ENCODE data around the gene CDK2AP2. TPM values are rescaled to one million over a fixed set of nuclear protein-coding genes. Genes with fewer than 3 reads are reported as not detected.
A peak's percentile ranks its signal among the peaks of the same experiment; 100 is the strongest.
"Not testable (repeated sequence)": the region's sequence is repeated elsewhere in the genome, so short reads cannot be mapped to it uniquely, and the experiment has no call there.

Gene CDK2AP2
- 10 to 100 TPM; 16.7 to 44.6 (median 30.9) TPM for total RNA-seq

- Histone ChIP-seq H3K27ac (peak within 1 kb of the TSS; percentile 95), H3K36me3 (no peaks in the 10 kb centered on the region), H3K27me3 (no peaks in the 10 kb centered on the region), H3K4me1 (peaks cover 53% of the 10 kb centered on the region), H3K4me3 (peak within 1 kb of the TSS; percentile 80), H3K9me3 (no peaks in the 10 kb centered on the region)
- TF ChIP-seq POLR2AphosphoS5 (IDR thresholded peaks at IDR 0.05) (peak in 2 of 3 donors; percentile 55 to 68), CTCF (IDR thresholded peaks at IDR 0.05) (no peak)
- peak; percentile 99 for DNase-seq (ENCODE audit: low spot score in 2 of 2)
- 0% methylated on average over 42 of the region's 57 CpGs for WGBS
Observed at GRCh38 chr11:67507864-67508485, at the start of gene CDK2AP2. CDK2AP2 (minus strand) TSS chr11:67508162; CDS start chr11:67508082, 80 bp downstream.

GRCh38 chr11:67556244-67556643 is 48.3 kb upstream of the CDK2AP2 start:
- peaks cover 5% of the 10 kb centered on the region for H3K27me3 ChIP-seq

GRCh38 chr11:67551697-67552096 is 43.7 kb upstream of the CDK2AP2 start:
- H3K36me3 ChIP-seq; H3K9me3 ChIP-seq; H3K4me1 ChIP-seq; DNase-seq (ENCODE audit: low spot score in 2 of 2); H3K4me3 ChIP-seq; H3K27me3 ChIP-seq; H3K27ac ChIP-seq: not testable (repeated sequence)

More at GRCh38 chr11:67556244-67556643, 48.3 kb upstream of the CDK2AP2 start:
- H3K4me3 ChIP-seq = no peak overlapping the region
- no peaks in the 10 kb centered on the region for H3K9me3 ChIP-seq
- WGBS = 81% methylated on average over 3 of the region's 3 CpGs
- TF ChIP-seq CTCF (IDR thresholded peaks at IDR 0.05) (no peak), EP300 (IDR thresholded peaks at IDR 0.05) (no peak), POLR2AphosphoS5 (IDR thresholded peaks at IDR 0.05) (no peak), POLR2A (IDR thresholded peaks at IDR 0.05) (no peak)
- DNase-seq (ENCODE audit: low spot score in 2 of 2) = no peak
- peaks cover 4% of the 10 kb centered on the region for H3K4me1 ChIP-seq
- no peak overlapping the region for H3K27ac ChIP-seq
- no peaks in the 10 kb centered on the region for H3K36me3 ChIP-seq

- no peak overlapping the region for H3K4me3 ChIP-seq
- no peak for TF ChIP-seq EP300 (IDR thresholded peaks at IDR 0.05)
- no peak for TF ChIP-seq POLR2AphosphoS5 (IDR thresholded peaks at IDR 0.05)
- no peak for TF ChIP-seq POLR2A (IDR thresholded peaks at IDR 0.05)
- TF ChIP-seq CTCF (IDR thresholded peaks at IDR 0.05) = no peak
- no peak for DNase-seq (ENCODE audit: low spot score in 2 of 2)
- H3K27ac ChIP-seq = no peak overlapping the region
- no peaks in the 10 kb centered on the region for H3K27me3 ChIP-seq
- H3K9me3 ChIP-seq = no peaks in the 10 kb centered on the region
- H3K4me1 ChIP-seq = no peaks in the 10 kb centered on the region
- no peaks in the 10 kb centered on the region for H3K36me3 ChIP-seq
Observed at GRCh38 chr11:67551127-67551526, 43.2 kb upstream of the CDK2AP2 start.

GRCh38 chr11:67548555-67549110 is 40.7 kb upstream of the CDK2AP2 start:
- no peaks in the 10 kb centered on the region for H3K27me3 ChIP-seq
- H3K9me3 ChIP-seq = no peaks in the 10 kb centered on the region
- TF ChIP-seq POLR2AphosphoS5 (IDR thresholded peaks at IDR 0.05) (no peak), CTCF (IDR thresholded peaks at IDR 0.05) (no peak), POLR2A (IDR thresholded peaks at IDR 0.05) (no peak), EP300 (IDR thresholded peaks at IDR 0.05) (no peak)
- no peak overlapping the region for H3K4me3 ChIP-seq
- 87% methylated on average over 9 of the region's 9 CpGs for WGBS
- H3K4me1 ChIP-seq = peaks cover 5% of the 10 kb centered on the region
- H3K36me3 ChIP-seq = no peaks in the 10 kb centered on the region
- H3K27ac ChIP-seq = no peak overlapping the region
- no peak for DNase-seq (ENCODE audit: low spot score in 2 of 2)

GRCh38 chr11:67548112-67548511 is 40.1 kb upstream of the CDK2AP2 start:
- not testable (repeated sequence) for H3K9me3 ChIP-seq; DNase-seq (ENCODE audit: low spot score in 2 of 2); H3K4me1 ChIP-seq; H3K4me3 ChIP-seq; H3K36me3 ChIP-seq; H3K27ac ChIP-seq; H3K27me3 ChIP-seq
- 85% methylated on average over 4 of the region's 4 CpGs for WGBS

Measured in suprapubic skin (tissue), 4 donors.